SK-N-SH (cell line): ENCODE measurements around the gene HBG2. TPM values are rescaled to one million over a fixed set of nuclear protein-coding genes. Genes with fewer than 3 reads are reported as not detected.

Experiments used
- CTCF ChIA-PET: fragments of 300-600, 350-600 bp; formaldehyde crosslinking; extraction: SDS; loops from one replicate; lab custom pipeline; 2021; lab: Yijun Ruan, JAX
- POLR2A ChIA-PET: fragments of 350-600 bp; sonication (Branson Sonifier 250); formaldehyde crosslinking; extraction: SDS; loops from one replicate; lab custom pipeline; 2020; ENCODE audit warnings: antibody characterized with exemption, inconsistent platforms; lab: Yijun Ruan, JAX
- DNase-seq: peaks from one replicate; pipeline ENCODE4 v3.0.0; 2012
- H2AFZ ChIP-seq: fragments of 200-600 bp; sonication (generic); 2 replicates; pipeline ENCODE4 v1.8.1; 2016; ENCODE audit warnings: antibody characterized with exemption, mild to moderate bottlenecking, low read depth
- H3F3A ChIP-seq: fragments of 200-600 bp; sonication (generic); replicated peaks from 2 replicates; pipeline ENCODE3; 2016; ENCODE audit warnings: antibody characterized with exemption, mild to moderate bottlenecking; ENCODE audit not compliant: insufficient read depth
- H3K27ac ChIP-seq, 2 experiments: fragments of 200-500 bp in 1 of 2; fragments of 200-600 bp in 1 of 2; sonication (Bioruptor generic) in 1 of 2; sonication (generic), shearing (Covaris generic) in 1 of 2; 2 replicates each; pipeline versions ENCODE4 v1.5.1 to v1.6.1; 2014 to 2016; ENCODE audit warnings: low read depth in 2 of 2, inconsistent platforms in 1 of 2, low read length in 1 of 2, mild to moderate bottlenecking in 1 of 2, mixed read lengths in 1 of 2
- H3K27me3 ChIP-seq: fragments of 200-600 bp; sonication (generic), shearing (Covaris generic); 2 replicates; pipeline ENCODE4 v1.6.1; 2016; ENCODE audit warnings: mixed run types; ENCODE audit not compliant: insufficient read depth
- H3K36me3 ChIP-seq, 2 experiments: fragments of 200-500 bp in 1 of 2; fragments of 200-600 bp in 1 of 2; sonication (Bioruptor generic) in 1 of 2; sonication (generic) in 1 of 2; replicated peaks in 1 of 2; 2 replicates each; pipeline versions ENCODE3 to v1.5.1; 2014 to 2016; ENCODE audit warnings: low read length in 1 of 2, mild to moderate bottlenecking in 1 of 2; ENCODE audit not compliant: insufficient read depth in 2 of 2, control insufficient read depth in 1 of 2
- H3K4me1 ChIP-seq, 2 experiments: fragments of 200-500 bp in 1 of 2; fragments of 200-600 bp in 1 of 2; sonication (Bioruptor generic) in 1 of 2; sonication (generic), shearing (Covaris generic) in 1 of 2; 2 replicates each; pipeline versions ENCODE4 v1.5.1 to v1.6.1; 2014 to 2016; ENCODE audit warnings: low read depth in 1 of 2, low read length in 1 of 2, mixed run types in 1 of 2; ENCODE audit not compliant: insufficient read depth in 2 of 2, control insufficient read depth in 1 of 2
- H3K4me2 ChIP-seq: fragments of 200-600 bp; sonication (generic), shearing (Covaris generic); 2 replicates; pipeline ENCODE4 v1.6.1; 2017; ENCODE audit warnings: mixed run types
- H3K4me3 ChIP-seq, 2 experiments: fragments of 200-500 bp in 1 of 2; fragments of 200-600 bp in 1 of 2; sonication (Bioruptor generic) in 1 of 2; sonication (generic), shearing (Covaris generic) in 1 of 2; 2 replicates each; pipeline versions ENCODE4 v1.5.1 to v1.8.1; 2014 to 2016; ENCODE audit warnings: low read depth in 2 of 2, inconsistent platforms in 1 of 2, low read length in 1 of 2, mild to moderate bottlenecking in 1 of 2, mixed read lengths in 1 of 2, moderate library complexity in 1 of 2
- H3K79me2 ChIP-seq: fragments of 200-600 bp; sonication (generic); 2 replicates; pipeline ENCODE4 v1.8.1; 2017; ENCODE audit warnings: mild to moderate bottlenecking; ENCODE audit not compliant: insufficient read depth
- H3K9ac ChIP-seq: fragments of 200-600 bp; sonication (generic); 2 replicates; pipeline ENCODE4 v1.6.1; 2017; ENCODE audit warnings: mixed run types
- H3K9me2 ChIP-seq: fragments of 200-600 bp; sonication (generic); 2 replicates; pipeline ENCODE4 v1.6.1; 2017; ENCODE audit warnings: mixed run types
- H3K9me3 ChIP-seq: fragments of 200-600 bp; sonication (generic); 2 replicates; pipeline ENCODE4 v1.6.1; 2017; ENCODE audit warnings: mixed run types, mild to moderate bottlenecking, moderate library complexity
- H4K20me1 ChIP-seq: fragments of 200-600 bp; sonication (generic); 2 replicates; pipeline ENCODE4 v1.6.1; 2017; ENCODE audit warnings: mild to moderate bottlenecking, mixed run types; ENCODE audit not compliant: insufficient read depth
- CHD2 ChIP-seq: fragments of 150-350 bp; IDR thresholded peaks from 2 replicates; pipeline ENCODE4 v1.6.1; 2018; ENCODE audit warnings: low read length; ENCODE audit not compliant: partially characterized antibody
- FOSL2 ChIP-seq: IDR thresholded peaks from 2 replicates; pipeline ENCODE4 v1.4.0; 2012; ENCODE audit warnings: low read depth, mild to moderate bottlenecking, moderate library complexity, borderline replicate concordance
- FOXJ3 ChIP-seq: sonication (generic); formaldehyde crosslinking; IDR thresholded peaks from 2 replicates; pipeline ENCODE4 v1.5.1; 2020; ENCODE audit warnings: mild to moderate bottlenecking, missing genetic modification reagents
- FOXM1 ChIP-seq: IDR thresholded peaks from 2 replicates; pipeline ENCODE4 v1.4.0; 2012; ENCODE audit warnings: low read depth, mild to moderate bottlenecking
- GABPA ChIP-seq: IDR thresholded peaks from 2 replicates; pipeline ENCODE4 v1.4.0; 2012; ENCODE audit warnings: low read depth, mild to moderate bottlenecking
- GATA2 ChIP-seq: sonication (generic); formaldehyde crosslinking; IDR thresholded peaks from 2 replicates; pipeline ENCODE4 v1.5.0; 2020; ENCODE audit warnings: mild to moderate bottlenecking, missing genetic modification reagents
- JUND ChIP-seq: IDR thresholded peaks from 2 replicates; pipeline ENCODE4 v1.4.0; 2012
- MEF2A ChIP-seq: IDR thresholded peaks from 2 replicates; pipeline ENCODE4 v1.4.0; 2012; ENCODE audit warnings: low read depth, borderline replicate concordance
- NFIC ChIP-seq: IDR thresholded peaks from 2 replicates; pipeline ENCODE4 v1.4.0; 2012; ENCODE audit warnings: borderline replicate concordance
- POLR2AphosphoS5 ChIP-seq: IDR thresholded peaks from 2 replicates; pipeline ENCODE4 v1.6.1; 2012; ENCODE audit warnings: low read depth, low read length
- RCOR1 ChIP-seq: fragments of 150-350 bp; IDR thresholded peaks from 2 replicates; pipeline ENCODE4 v1.6.1; 2017; ENCODE audit warnings: antibody characterized with exemption, low read length
- RFX5 ChIP-seq: IDR thresholded peaks from 2 replicates; pipeline ENCODE4 v1.6.1; 2012; ENCODE audit warnings: mild to moderate bottlenecking, improper control_type of control experiment, low read length
- RXRA ChIP-seq: IDR thresholded peaks from 2 replicates; pipeline ENCODE4 v1.4.0; 2012; ENCODE audit warnings: low read depth, mild to moderate bottlenecking, borderline replicate concordance
- SIN3A ChIP-seq: IDR thresholded peaks from 2 replicates; pipeline ENCODE4 v1.6.1; 2012; ENCODE audit warnings: low read depth, mild to moderate bottlenecking, low read length, moderate library complexity, borderline replicate concordance
- TCF12 ChIP-seq: IDR thresholded peaks from 2 replicates; pipeline ENCODE4 v1.4.0; 2012
- TEAD4 ChIP-seq: IDR thresholded peaks from 2 replicates; pipeline ENCODE4 v1.4.0; 2012; ENCODE audit warnings: mild to moderate bottlenecking, borderline replicate concordance; ENCODE audit not compliant: insufficient read depth
- USF2 ChIP-seq: fragments of 150-350 bp; IDR thresholded peaks from 2 replicates; pipeline ENCODE4 v1.6.1; 2017; ENCODE audit warnings: antibody characterized with exemption, low read length, low read depth, borderline replicate concordance
- WGBS: methylation state at CpG from one replicate; pipeline ENCODE4 v1.1.6; 2017; ENCODE audit warnings: low lambda C conversion rate; 5-methylcytosine and 5-hydroxymethylcytosine counted together
- polyA plus RNA-seq, 3 experiments: library from polyadenylated mRNA; depleted of rRNA; stranded (reverse); fragments of >200 nt; gene quantifications; 2 replicates each; pipeline ENCODE4 v1.2.3, GENCODE V29; 2012
- TF ChIP-seq, protein P1 (sequence below): IDR thresholded peaks from 2 replicates; pipeline ENCODE4 v1.6.1; 2012; ENCODE audit warnings: mild to moderate bottlenecking, low read depth, low read length, moderate library complexity
- TF ChIP-seq, protein P2 (sequence below): fragments of 200-600 bp; sonication (generic); IDR thresholded peaks from 2 replicates; pipeline ENCODE4 v1.6.1; 2017; ENCODE audit warnings: antibody characterized with exemption, mild to moderate bottlenecking, moderate library complexity
- TF ChIP-seq, protein P3 (sequence below): IDR thresholded peaks from 2 replicates; pipeline ENCODE4 v1.4.0; 2012; ENCODE audit warnings: low read depth, borderline replicate concordance

The HBG2 gene
- polyA plus RNA-seq, 1 of the 3 experiments (the other 2 are of a cell fraction) = 0.33 TPM

DNA sequence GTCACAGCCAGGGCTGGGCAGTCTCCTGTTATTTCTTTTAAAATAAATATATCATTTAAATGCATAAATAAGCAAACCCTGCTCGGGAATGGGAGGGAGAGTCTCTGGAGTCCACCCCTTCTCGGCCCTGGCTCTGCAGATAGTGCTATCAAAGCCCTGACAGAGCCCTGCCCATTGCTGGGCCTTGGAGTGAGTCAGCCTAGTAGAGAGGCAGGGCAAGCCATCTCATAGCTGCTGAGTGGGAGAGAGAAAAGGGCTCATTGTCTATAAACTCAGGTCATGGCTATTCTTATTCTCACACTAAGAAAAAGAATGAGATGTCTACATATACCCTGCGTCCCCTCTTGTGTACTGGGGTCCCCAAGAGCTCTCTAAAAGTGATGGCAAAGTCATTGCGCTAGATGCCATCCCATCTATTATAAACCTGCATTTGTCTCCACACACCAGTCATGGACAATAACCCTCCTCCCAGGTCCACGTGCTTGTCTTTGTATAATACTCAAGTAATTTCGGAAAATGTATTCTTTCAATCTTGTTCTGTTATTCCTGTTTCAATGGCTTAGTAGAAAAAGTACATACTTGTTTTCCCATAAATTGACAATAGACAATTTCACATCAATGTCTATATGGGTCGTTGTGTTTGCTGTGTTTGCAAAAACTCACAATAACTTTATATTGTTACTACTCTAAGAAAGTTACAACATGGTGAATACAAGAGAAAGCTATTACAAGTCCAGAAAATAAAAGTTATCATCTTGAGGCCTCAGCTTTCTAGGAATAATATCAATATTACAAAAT is 33.7 kb upstream of the HBG2 start:
- Histone ChIP-seq H4K20me1 (no peaks in the 10 kb centered on the region), H2AFZ (no peak overlapping the region), H3K79me2 (no peaks in the 10 kb centered on the region), H3K36me3 (no peaks in the 10 kb centered on the region), H3K4me1 (no peaks in the 10 kb centered on the region), H3K9me2 (no peaks in the 10 kb centered on the region), H3K4me3 (no peak overlapping the region), H3F3A (no peaks in the 10 kb centered on the region), H3K9ac (no peak overlapping the region), H3K9me3 (no peaks in the 10 kb centered on the region), H3K27ac (no peak overlapping the region), H3K4me2 (no peak overlapping the region), H3K27me3 (no peaks in the 10 kb centered on the region)
- POLR2A ChIA-PET = no interaction called here
- WGBS = 6% methylated on average over 7 of the region's 7 CpGs
- DNase-seq = no peak
- no peak for TF ChIP-seq TCF12
- TF ChIP-seq POLR2AphosphoS5 = no peak
- TF ChIP-seq RFX5 = no peak
- no peak for TF ChIP-seq GABPA
- no peak for TF ChIP-seq FOSL2
- CTCF ChIA-PET = no interaction called here

GRCh38 chr11:5286901-5287300 is 32.3 kb upstream of the HBG2 start:
- Histone ChIP-seq H3K4me3 (no peak overlapping the region), H3K4me1 (no peaks in the 10 kb centered on the region), H2AFZ (no peak overlapping the region), H3K27ac (no peak overlapping the region), H3K9me3 (no peaks in the 10 kb centered on the region), H3K9me2 (no peaks in the 10 kb centered on the region), H3K4me2 (no peak overlapping the region), H3K9ac (no peak overlapping the region), H3F3A (no peaks in the 10 kb centered on the region), H3K36me3 (no peaks in the 10 kb centered on the region), H3K27me3 (no peaks in the 10 kb centered on the region), H3K79me2 (no peaks in the 10 kb centered on the region), H4K20me1 (no peaks in the 10 kb centered on the region)
- 3% methylated on average over 3 of the region's 3 CpGs for WGBS
- ChIA-PET POLR2A (no interaction called here), CTCF (no interaction called here)
- DNase-seq = no peak
- TF ChIP-seq NFIC (no peak), SIN3A (no peak), TEAD4 (no peak), USF2 (no peak), RCOR1 (no peak), FOXM1 (no peak), RXRA (no peak), POLR2AphosphoS5 (no peak), GATA2 (CRISPR knock-in tag) (no peak), GABPA (no peak), CHD2 (no peak), FOXJ3 (CRISPR knock-in tag) (no peak), MEF2A (no peak), RFX5 (no peak), JUND (no peak)
- TF ChIP-seq, protein P1, sequence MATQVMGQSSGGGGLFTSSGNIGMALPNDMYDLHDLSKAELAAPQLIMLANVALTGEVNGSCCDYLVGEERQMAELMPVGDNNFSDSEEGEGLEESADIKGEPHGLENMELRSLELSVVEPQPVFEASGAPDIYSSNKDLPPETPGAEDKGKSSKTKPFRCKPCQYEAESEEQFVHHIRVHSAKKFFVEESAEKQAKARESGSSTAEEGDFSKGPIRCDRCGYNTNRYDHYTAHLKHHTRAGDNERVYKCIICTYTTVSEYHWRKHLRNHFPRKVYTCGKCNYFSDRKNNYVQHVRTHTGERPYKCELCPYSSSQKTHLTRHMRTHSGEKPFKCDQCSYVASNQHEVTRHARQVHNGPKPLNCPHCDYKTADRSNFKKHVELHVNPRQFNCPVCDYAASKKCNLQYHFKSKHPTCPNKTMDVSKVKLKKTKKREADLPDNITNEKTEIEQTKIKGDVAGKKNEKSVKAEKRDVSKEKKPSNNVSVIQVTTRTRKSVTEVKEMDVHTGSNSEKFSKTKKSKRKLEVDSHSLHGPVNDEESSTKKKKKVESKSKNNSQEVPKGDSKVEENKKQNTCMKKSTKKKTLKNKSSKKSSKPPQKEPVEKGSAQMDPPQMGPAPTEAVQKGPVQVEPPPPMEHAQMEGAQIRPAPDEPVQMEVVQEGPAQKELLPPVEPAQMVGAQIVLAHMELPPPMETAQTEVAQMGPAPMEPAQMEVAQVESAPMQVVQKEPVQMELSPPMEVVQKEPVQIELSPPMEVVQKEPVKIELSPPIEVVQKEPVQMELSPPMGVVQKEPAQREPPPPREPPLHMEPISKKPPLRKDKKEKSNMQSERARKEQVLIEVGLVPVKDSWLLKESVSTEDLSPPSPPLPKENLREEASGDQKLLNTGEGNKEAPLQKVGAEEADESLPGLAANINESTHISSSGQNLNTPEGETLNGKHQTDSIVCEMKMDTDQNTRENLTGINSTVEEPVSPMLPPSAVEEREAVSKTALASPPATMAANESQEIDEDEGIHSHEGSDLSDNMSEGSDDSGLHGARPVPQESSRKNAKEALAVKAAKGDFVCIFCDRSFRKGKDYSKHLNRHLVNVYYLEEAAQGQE = no peak
- TF ChIP-seq, protein P2, sequence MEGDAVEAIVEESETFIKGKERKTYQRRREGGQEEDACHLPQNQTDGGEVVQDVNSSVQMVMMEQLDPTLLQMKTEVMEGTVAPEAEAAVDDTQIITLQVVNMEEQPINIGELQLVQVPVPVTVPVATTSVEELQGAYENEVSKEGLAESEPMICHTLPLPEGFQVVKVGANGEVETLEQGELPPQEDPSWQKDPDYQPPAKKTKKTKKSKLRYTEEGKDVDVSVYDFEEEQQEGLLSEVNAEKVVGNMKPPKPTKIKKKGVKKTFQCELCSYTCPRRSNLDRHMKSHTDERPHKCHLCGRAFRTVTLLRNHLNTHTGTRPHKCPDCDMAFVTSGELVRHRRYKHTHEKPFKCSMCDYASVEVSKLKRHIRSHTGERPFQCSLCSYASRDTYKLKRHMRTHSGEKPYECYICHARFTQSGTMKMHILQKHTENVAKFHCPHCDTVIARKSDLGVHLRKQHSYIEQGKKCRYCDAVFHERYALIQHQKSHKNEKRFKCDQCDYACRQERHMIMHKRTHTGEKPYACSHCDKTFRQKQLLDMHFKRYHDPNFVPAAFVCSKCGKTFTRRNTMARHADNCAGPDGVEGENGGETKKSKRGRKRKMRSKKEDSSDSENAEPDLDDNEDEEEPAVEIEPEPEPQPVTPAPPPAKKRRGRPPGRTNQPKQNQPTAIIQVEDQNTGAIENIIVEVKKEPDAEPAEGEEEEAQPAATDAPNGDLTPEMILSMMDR = no peak
- TF ChIP-seq, protein P3, sequence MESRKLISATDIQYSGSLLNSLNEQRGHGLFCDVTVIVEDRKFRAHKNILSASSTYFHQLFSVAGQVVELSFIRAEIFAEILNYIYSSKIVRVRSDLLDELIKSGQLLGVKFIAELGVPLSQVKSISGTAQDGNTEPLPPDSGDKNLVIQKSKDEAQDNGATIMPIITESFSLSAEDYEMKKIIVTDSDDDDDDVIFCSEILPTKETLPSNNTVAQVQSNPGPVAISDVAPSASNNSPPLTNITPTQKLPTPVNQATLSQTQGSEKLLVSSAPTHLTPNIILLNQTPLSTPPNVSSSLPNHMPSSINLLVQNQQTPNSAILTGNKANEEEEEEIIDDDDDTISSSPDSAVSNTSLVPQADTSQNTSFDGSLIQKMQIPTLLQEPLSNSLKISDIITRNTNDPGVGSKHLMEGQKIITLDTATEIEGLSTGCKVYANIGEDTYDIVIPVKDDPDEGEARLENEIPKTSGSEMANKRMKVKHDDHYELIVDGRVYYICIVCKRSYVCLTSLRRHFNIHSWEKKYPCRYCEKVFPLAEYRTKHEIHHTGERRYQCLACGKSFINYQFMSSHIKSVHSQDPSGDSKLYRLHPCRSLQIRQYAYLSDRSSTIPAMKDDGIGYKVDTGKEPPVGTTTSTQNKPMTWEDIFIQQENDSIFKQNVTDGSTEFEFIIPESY = no peak
